KBM-7 (cell line): Measurements from ENCODE around the gene H6PD.

Experiments
- DNase-seq: peaks from one replicate; pipeline ENCODE4 v3.0.0-alpha.2; 2015
- in situ Hi-C: fragments of 300-500 bp; cut with MboI; formaldehyde crosslinking; loops from 2 replicates; pipeline ENCODE4 v1.14.3; 2020; ENCODE audit warnings: low sequenced_read_pairs, low pct_unique_long_range_greater_than_20kb, mixed read lengths

The H6PD gene

DNA sequence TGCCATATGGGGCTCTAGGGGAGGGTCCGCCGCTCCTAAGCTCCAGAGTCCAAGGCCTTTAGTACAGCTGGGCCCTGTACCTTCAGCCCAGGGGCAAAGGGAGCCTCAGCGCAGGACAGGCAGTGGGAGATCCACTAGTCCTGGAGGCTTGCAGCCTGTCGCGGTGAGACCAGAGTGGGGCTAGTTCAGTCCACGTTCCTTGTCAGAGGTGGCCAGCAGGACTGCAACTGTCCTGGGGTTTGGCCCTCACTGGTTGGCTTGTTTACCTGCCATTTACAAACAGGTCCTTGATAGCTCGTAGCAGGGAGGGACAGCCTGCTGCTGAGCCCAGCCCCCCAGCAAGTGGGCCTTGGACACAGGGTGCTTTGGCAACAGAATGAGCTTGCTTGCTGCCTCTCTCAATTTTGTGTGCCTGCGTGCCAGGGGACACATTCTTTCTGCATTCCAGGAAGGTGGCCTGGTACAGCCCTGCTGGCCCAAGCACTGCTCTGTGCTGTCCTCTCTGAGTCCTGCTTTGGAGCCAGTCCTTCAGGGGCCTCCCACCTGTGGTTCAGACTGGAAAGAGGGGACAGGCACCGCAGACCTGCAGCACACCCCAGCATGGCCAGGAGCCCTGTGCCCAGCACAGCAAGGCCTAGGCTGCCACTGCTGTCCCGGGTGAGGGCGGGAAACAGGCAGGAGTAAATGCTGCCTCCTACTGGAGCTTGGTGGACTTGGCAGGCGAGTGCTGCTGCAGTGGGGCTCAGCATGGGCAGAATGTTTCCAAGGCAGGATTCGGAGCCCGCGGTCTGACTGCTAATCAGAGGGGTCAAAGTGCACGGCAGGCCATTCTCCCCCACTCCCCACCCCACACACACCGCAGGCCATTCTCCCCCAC is 15.2 kb downstream of the H6PD start:
- in situ Hi-C loops, result no loop called here
- peak; percentile 68 for DNase-seq

DNA sequence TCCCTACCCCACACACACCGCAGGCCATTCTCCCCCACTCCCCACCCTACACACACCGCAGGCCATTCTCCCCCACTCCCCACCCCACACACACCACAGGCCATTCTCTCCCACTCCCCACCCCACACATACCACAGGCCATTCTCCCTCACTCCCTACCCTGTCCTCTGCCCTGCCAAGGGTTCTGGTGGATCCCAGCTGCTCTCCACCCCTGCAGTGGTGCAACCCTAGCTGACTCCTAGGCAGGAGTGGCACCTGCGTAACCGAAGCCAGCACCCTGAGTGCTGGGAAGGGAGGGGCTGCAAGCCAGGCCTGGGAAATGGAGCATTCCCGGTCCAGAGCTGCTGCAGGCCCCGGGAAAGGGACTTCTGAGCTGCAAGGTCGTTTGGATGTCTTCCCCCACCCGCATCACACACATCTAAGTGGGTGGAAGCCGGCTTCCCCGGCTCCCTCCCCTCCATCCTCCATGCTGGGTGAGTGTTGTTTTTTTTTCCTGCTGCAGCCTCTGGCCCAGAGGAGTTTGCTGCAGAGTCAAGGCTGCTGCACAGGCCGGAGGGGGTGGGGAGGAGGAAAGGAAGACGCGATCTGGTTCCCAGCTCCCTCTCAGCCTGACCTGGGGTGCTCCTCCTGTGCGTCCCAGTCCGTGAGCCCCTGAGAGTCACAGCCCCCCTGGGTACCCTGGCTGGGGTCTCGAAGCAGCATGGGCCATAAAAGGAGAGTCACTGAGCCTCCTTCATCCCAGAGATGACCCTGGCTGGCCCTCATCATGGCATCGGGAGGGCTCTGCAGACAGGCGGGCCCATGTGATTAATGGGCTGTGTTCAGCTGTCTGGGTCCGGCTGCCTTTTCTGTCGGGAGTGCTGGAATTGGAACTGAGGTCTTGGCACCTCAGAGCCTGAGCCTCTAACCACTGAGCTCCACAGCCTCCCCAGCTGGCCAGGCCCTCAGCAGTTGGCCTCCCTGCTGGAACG is 16.1 kb downstream of the H6PD start:
- in situ Hi-C loops, result no loop called here

DNA sequence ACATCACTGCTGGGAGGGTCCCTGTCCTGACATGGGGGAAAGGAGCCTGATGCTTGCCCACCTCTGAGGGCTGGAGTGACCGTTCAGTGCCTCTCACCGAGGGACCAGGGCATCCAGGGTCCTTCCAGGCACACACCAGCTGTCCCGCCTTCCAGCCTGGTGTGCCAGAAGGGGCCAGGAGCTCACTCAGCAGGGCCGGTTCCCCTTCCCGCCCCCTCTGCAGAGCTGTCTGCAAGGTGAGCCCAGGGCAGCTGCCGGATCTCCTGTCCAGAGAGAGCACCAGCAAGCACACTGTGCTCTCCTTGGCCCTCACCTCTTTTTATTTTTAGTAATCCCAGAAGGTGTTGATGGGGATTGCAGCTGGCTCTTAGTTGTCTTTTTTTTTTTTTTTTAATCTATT is 16.9 kb downstream of the H6PD start:
- in situ Hi-C loops, result no loop called here
- DNase-seq, result no peak

More for the DNA sequence above, 16.1 kb downstream of the H6PD start:
- no peak for DNase-seq

DNA sequence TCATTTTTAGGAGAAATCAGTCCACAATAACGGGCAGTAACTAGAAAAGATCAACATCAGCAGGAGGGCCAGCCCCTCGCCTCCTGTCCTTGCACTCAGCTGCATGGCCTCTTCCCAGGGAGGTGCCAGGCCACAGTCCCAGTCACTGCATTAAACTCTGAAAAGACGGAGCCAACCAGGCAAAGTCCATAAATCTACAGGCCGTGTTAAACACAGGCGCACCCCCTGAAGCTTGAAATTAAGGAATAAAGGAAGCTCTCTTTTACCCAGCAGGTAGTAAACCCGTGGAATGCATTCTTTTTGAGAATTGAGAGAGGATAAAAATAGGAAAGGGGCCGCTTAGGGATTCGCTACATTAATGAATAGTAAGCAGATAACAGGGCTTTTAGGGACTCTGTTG is 18.4 kb downstream of the H6PD start:
- no peak for DNase-seq
- in situ Hi-C loops, result no loop called here

DNA sequence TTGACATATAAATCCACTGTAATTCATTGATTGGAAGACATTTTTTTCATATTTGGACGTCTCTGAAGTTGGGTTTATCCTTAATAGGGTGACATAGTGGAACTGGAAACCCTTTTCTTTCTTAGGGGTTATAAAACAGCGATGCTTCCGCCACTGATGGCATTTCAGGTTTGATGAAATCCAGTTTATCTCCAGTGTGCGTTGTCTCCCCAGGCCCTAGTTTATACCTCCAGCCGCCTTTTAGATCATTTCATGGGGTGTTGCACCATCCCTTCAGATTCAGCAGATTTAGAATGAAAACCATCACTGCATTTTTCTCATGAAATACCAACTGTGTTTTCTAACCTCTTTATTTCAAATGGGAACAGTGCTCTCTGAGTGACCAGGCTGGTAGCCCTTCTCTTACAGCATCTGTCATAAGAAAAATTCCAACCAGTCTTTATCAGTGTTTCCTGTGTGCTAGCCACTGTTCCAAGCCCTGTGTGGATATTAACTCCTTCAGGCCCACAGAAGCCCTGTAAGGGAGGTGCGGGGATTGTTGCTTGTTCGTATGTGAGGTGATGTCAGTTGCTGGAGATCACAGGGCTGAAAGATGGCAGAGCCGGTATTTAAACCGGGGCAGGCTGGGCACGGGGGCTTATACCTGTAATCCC is 19.0 kb downstream of the H6PD start:
- no peak for DNase-seq
- in situ Hi-C loops, result no loop called here

DNA sequence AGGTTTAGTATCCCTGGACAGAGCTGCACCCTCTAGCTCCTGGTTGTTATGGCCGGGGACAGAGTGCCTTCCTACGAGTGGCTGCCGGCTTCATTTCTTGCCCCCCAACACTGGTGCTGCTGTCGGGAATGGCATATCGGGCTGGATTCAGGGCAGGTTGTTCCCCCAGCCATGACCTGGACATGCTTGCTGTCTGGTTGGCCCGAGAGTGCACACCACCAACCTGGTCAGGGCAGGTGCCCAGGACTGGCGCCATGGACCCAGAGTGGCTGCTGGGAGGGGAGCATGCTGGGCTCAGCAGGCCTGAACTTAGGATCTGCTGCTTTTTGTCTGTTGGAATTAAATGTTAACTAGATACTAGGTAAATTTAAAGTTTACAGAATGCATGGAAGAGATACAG is 21.8 kb downstream of the H6PD start:
- no peak for DNase-seq
- in situ Hi-C loops, result no loop called here

DNA sequence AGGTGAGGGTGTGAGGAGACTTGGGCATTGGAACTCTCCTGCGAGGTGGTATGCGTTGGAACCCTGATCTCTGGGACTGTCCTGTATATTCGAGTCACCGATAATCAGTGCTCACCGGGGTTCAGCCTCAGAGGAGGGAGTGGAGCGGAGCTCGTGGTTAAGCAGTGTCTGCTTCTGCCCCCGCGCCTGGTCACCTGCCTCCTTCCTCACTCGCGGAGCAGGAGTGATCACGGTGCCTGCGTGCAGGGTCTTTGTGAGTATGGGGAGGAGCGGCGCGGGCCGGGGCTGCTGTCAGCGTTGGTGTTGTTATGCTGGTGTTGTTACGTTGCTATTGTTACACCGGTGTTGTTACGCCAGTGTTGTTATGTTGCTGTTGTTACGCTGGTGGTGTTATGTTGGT is 23.3 kb downstream of the H6PD start:
- DNase-seq, result no peak

DNA sequence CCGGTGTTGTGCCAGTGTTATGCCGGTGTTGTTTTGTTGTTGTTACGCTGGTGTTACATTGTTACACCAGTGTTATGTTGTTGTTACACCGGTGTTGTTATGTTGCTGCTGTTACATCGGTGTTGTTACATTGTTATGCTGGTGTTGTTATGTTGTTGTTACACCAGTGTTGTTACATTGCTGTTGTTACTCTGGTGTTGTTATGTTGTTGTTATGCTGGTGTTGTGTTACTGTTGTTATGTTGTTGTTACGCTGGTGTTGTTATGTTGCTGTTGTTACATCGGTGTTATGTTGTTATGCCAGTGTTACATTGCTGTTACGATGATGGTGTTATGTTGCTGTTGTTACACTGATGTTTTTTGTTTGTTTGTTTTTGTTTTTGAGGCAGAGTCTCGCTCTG is 24.1 kb downstream of the H6PD start:
- in situ Hi-C loops, result no loop called here
- no peak for DNase-seq

More for the DNA sequence above, 23.3 kb downstream of the H6PD start:
- in situ Hi-C loops, result no loop called here

DNA sequence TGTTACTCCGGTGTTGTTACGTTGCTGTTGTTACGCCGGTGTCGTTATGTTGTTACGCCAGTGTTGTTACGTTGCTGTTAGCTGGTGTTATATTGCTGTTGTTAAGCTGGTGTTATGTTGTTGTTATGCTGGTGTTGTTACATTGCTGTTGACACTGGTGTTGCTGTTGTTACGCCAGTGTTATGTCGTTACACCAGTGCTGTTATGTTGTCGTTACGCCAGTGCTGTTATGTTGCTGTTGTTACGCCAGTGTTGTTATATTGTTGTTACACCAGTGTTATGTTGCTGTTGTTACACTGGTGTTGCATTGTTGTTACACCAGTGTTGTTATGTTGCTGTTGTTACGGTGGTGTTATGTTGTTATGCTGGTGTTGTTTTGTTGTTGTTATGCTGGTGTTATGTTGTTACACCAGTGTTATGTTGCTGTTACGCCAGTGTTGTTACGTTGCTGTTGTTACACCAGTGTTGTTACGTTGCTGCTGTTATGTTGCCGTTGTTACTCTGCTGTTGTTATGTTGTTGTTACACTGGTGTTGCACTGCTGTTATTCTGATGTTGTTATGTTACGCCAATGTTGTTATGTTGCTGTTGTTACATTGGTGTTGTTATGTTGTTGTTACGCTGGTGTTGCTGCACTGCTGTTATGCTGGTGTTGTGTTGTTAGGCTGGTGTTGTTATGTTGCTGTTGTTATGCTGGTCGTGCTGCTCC is 25.6 kb downstream of the H6PD start:
- no peak for DNase-seq
- in situ Hi-C loops, result loop anchor here (10.0 kb wide), 1 partner anchor 225 kb away; no protein-coding TSS in a partner anchor

DNA sequence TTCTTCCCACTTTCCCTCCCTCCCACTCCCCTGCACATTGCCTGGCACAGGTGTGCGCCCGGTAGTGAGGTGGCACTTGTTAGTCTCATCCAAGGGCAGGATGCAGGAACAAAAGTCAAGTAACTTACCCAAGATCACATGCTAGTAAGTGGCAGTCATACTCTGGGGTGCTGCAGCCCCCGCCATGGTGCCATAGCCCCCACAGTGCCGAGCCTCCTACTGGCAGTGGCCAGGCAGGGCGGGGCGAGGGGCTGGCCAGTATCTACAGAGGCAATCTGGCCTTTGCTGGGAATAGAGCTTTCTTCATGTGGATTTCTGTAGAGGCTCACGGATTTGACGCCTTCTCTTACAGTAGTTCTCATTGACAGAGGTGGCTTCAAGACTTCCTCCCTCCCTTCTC is 26.9 kb downstream of the H6PD start:
- in situ Hi-C loops, result loop anchor here (10.0 kb wide), 1 partner anchor 223 kb away; no protein-coding TSS in a partner anchor
- no peak for DNase-seq

DNA sequence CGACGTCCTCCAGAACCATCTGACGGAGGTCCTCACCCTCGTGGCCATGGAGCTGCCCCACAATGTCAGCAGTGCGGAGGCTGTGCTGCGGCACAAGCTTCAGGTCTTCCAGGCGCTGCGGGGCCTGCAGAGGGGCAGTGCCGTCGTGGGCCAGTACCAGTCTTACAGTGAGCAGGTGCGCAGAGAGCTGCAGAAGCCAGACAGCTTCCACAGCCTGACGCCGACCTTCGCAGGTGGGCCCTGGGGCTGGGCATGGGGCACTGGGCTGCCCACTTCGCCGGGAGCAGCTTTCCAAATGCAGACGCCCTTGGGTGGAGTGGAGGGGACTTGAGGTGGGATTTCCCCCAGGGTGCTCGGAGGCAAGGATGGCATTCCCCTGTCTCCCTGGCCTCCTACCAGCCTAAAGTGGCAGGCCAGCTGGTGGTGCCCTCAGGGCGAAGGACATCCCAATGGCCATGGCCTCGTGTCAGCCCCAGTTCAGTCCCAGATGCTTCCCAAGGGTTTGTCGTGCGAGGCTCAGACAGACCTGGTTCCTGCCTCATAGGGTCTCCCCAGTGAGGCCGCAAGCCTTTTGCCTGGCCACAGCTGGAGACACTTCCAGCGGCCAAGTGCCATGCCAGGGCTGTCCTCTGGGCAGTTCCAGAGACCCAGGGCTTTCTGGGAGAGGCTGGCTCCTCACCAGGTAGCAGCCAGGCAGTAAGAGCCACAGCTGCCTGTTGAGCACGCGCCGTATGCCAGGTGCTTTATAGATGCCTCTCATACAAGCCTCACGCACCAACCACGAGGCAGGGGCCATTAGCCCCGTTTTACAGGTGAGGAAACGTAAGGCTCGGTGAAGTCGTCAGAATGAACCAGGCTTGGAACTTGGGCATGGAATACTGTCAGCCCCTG is 27.8 kb downstream of the H6PD start:
- DNase-seq, result no peak
- in situ Hi-C loops, result loop anchor here (10.0 kb wide), 1 partner anchor 222 kb away; no protein-coding TSS in a partner anchor

DNA sequence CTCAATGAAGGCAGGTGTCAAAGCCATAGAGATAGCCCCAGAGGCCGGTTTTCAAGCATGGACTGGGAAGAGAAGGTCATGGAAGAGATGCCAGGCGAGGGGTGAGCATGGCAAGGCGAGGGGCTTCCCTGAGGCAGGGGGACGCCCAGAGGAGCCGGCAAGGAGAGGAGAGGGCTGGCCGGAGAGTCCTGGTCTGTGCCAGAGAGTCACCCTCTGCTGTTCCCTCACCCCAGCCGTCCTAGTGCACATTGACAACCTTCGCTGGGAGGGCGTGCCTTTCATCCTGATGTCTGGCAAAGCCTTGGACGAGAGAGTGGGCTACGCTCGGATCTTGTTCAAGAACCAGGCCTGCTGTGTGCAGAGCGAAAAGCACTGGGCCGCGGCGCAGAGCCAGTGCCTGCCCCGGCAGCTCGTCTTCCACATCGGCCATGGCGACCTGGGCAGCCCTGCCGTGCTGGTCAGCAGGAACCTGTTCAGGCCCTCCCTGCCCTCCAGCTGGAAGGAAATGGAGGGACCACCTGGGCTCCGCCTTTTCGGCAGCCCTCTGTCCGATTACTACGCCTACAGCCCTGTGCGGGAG is 28.8 kb downstream of the H6PD start:
- in situ Hi-C loops, result loop anchor here (10.0 kb wide), 1 partner anchor 221 kb away; no protein-coding TSS in a partner anchor
- DNase-seq, result no peak

DNA sequence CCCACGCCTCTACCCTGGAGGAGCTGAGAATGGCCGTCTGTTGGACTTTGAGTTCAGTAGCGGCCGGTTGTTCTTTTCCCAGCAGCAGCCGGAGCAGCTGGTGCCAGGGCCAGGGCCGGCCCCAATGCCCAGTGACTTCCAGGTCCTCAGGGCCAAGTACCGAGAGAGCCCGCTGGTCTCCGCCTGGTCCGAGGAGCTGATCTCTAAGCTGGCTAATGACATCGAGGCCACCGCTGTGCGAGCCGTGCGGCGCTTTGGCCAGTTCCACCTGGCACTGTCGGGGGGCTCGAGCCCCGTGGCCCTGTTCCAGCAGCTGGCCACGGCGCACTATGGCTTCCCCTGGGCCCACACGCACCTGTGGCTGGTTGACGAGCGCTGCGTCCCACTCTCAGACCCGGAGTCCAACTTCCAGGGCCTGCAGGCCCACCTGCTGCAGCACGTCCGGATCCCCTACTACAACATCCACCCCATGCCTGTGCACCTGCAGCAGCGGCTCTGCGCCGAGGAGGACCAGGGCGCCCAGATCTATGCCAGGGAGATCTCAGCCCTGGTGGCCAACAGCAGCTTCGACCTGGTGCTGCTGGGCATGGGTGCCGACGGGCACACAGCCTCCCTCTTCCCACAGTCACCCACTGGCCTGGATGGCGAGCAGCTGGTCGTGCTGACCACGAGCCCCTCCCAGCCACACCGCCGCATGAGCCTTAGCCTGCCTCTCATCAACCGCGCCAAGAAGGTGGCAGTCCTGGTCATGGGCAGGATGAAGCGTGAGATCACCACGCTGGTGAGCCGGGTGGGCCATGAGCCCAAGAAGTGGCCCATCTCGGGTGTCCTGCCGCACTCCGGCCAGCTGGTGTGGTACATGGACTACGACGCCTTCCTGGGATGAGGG is 29.7 kb downstream of the H6PD start:
- in situ Hi-C loops, result loop anchor here (10.0 kb wide), 1 partner anchor 221 kb away; no protein-coding TSS in a partner anchor
- no peak for DNase-seq

DNA sequence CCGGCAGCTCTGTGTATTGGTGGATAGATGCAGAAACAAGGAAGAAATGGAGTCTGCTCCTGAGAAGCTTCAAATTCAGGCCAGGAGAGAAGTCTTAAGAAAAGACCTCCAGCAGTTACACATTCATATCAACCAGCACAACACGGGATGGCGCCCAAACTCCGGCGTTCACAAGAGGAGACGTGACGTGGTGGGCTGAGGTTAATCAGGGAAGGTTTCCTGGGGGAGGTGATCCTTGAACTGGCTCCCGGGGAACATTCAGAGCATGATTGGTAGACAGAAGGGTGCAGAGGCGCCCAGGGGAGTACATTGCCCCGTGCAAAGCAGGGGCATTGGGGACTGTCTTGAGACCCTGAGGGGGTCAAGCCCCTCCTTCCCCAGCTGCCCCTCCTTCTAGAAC is 30.5 kb downstream of the H6PD start:
- no peak for DNase-seq
- in situ Hi-C loops, result loop anchor here (10.0 kb wide), 1 partner anchor 220 kb away; no protein-coding TSS in a partner anchor

DNA sequence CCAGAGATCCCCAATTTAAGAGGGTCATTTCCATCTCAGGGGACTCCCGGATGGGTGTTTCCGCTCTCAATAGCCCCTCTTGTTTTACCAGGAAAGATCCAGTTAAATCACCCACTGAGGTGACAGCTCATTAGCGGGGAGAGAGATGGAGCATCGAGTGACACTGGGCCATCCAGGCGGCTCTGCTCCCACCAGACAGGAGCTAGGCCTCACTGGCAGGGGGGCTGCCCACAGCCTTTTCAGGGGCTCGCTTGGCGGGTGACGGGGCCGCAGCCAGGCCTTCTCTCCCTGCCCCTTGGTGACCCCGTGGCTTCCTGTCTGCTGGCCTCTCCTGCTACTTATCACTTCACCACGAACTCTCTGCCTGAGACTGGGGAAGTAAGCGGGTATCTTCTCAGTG is 31.4 kb downstream of the H6PD start:
- DNase-seq, result no peak
- in situ Hi-C loops, result loop anchor here (10.0 kb wide), 1 partner anchor 219 kb away; no protein-coding TSS in a partner anchor

DNA sequence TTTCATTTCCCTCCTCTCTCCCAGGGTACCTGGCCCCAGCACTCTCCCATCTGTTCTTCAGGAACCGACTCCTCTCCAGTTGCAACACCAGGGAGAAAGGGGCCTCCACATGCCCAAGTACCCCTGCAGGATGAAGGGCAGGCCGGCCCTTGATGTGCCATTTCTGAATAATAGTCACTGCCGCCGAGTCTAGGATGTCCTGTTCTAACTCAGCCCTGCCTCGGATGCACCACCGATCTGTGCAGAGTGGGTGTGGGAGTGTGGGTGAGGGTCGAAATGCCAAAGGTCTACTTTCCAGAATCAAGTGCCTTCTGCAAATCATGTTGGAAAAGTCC is 32.7 kb downstream of the H6PD start:
- DNase-seq, result no peak
- in situ Hi-C loops, result loop anchor here (10.0 kb wide), 1 partner anchor 217 kb away; no protein-coding TSS in a partner anchor
